Calu3 (cell line): ENCODE data around the gene MARS1. TPM values are rescaled to one million over a fixed set of nuclear protein-coding genes. Genes with fewer than 3 reads are reported as not detected.

Experiments
- BruUV-seq: library from RNA; stranded (reverse); fragments of 400-500 nt; replicated peaks from 2 replicates; lab custom pipeline; 2021; lab: Mats Ljungman, UMichigan
- CTCF ChIA-PET: fragments of 300-600 bp; sonication (Branson Sonifier 250); formaldehyde crosslinking; loops from one replicate; lab custom pipeline; 2022; ENCODE audit warnings: antibody characterized with exemption; lab: Charles Lee
- DNase-seq: peaks from one replicate; pipeline ENCODE4 v3.0.0; 2022
- H3K27ac Mint-ChIP-seq: one replicate; pipeline ENCODE4 v1.8.0; 2022; ENCODE audit warnings: mixed read lengths; ENCODE audit not compliant: unreplicated experiment
- H3K27me3 Mint-ChIP-seq: one replicate; pipeline ENCODE4 v1.8.0; 2022; ENCODE audit warnings: mixed read lengths; ENCODE audit not compliant: unreplicated experiment
- H3K36me3 Mint-ChIP-seq: one replicate; pipeline ENCODE4 v1.8.0; 2022; ENCODE audit warnings: mild to moderate bottlenecking, moderate library complexity, mixed read lengths; ENCODE audit not compliant: insufficient read depth, unreplicated experiment
- H3K4me1 Mint-ChIP-seq: one replicate; pipeline ENCODE4 v1.8.0; 2022; ENCODE audit warnings: mild to moderate bottlenecking, low read depth, mixed read lengths; ENCODE audit not compliant: unreplicated experiment
- H3K4me3 Mint-ChIP-seq: one replicate; pipeline ENCODE4 v1.8.0; 2022; ENCODE audit warnings: mild to moderate bottlenecking, low read depth, moderate library complexity, mixed read lengths; ENCODE audit not compliant: unreplicated experiment
- H3K9me3 Mint-ChIP-seq: one replicate; pipeline ENCODE4 v1.8.0; 2022; ENCODE audit warnings: low read depth, mixed read lengths; ENCODE audit not compliant: unreplicated experiment
- CTCF ChIP-seq: fragments of 200-600 bp; IDR thresholded peaks from one replicate; pipeline ENCODE4 v1.8.0; 2022; ENCODE audit warnings: antibody characterized with exemption; ENCODE audit not compliant: unreplicated experiment
- intact Hi-C: fragments of 100-400 bp; cut with micrococcal nuclease; formaldehyde crosslinking; loops from one replicate; pipeline ENCODE4 v1.10.0; 2022; ENCODE audit not compliant: unreplicated experiment
- total RNA-seq: library from RNA; stranded (reverse); gene quantifications from 2 replicates; pipeline ENCODE4 v1.2.3, GENCODE V29; 2022

MARS1 gene
- total RNA-seq, 1 experiment from 2014 or later, result 358 TPM

- TF ChIP-seq CTCF, result no peak
- intact Hi-C loops, result no loop called here
- Mint-ChIP-seq H3K27me3 (no peaks in the 10 kb centered on the region), H3K9me3 (no peaks in the 10 kb centered on the region), H3K27ac (peak overlapping the region; percentile 71), H3K36me3 (peaks cover 82% of the 10 kb centered on the region), H3K4me3 (no peak overlapping the region), H3K4me1 (no peaks in the 10 kb centered on the region)
- no TSS peak for BruUV-seq
- CTCF ChIA-PET, result interaction anchor here (0.6 kb wide), 1 partner anchor 1058 kb away, joined by 3 read pairs; no protein-coding TSS in a partner anchor
- DNase-seq, result no peak
These were observed 9.0 kb downstream of the MARS1 start for GRCh38 chr12:57496822-57497221.

- no peak for TF ChIP-seq CTCF
- Mint-ChIP-seq H3K4me1 (no peaks in the 10 kb centered on the region), H3K9me3 (no peaks in the 10 kb centered on the region), H3K4me3 (no peak overlapping the region), H3K27ac (peak overlapping the region; percentile 71), H3K27me3 (no peaks in the 10 kb centered on the region), H3K36me3 (peaks cover 82% of the 10 kb centered on the region)
- CTCF ChIA-PET, result interaction anchor here (0.6 kb wide), 1 partner anchor 1059 kb away, joined by 3 read pairs; no protein-coding TSS in a partner anchor
- intact Hi-C loops, result no loop called here
- no peak for DNase-seq
- no TSS peak for BruUV-seq
These were observed 9.6 kb downstream of the MARS1 start for GRCh38 chr12:57497223-57498131.

- DNase-seq, result no peak
- no peaks in the 10 kb centered on the region for H3K9me3 Mint-ChIP-seq
- intact Hi-C loops, result no loop called here
- BruUV-seq, result no TSS peak
- CTCF ChIA-PET, result no interaction called here
- no peaks in the 10 kb centered on the region for H3K4me1 Mint-ChIP-seq
- H3K4me3 Mint-ChIP-seq, result no peak overlapping the region
- TF ChIP-seq CTCF, result no peak
- peak overlapping the region; percentile 71 for H3K27ac Mint-ChIP-seq
- H3K36me3 Mint-ChIP-seq, result peaks cover 82% of the 10 kb centered on the region
- H3K27me3 Mint-ChIP-seq, result no peaks in the 10 kb centered on the region
These were observed 10.2 kb downstream of the MARS1 start for GRCh38 chr12:57498132-57498502.

GRCh38 chr12:57498571-57498970 is 10.7 kb downstream of the MARS1 start:
- no peaks in the 10 kb centered on the region for H3K27me3 Mint-ChIP-seq
- no TSS peak for BruUV-seq
- no peak for DNase-seq
- no peaks in the 10 kb centered on the region for H3K9me3 Mint-ChIP-seq
- H3K4me3 Mint-ChIP-seq, result no peak overlapping the region
- H3K27ac Mint-ChIP-seq, result peak overlapping the region; percentile 71
- CTCF ChIA-PET, result no interaction called here
- no peak for TF ChIP-seq CTCF
- peaks cover 87% of the 10 kb centered on the region for H3K36me3 Mint-ChIP-seq
- intact Hi-C loops, result no loop called here
- no peaks in the 10 kb centered on the region for H3K4me1 Mint-ChIP-seq
